ENCODE measurements around the gene GLCE.
"Not testable (repeated sequence)": the region's sequence is repeated elsewhere in the genome, so short reads cannot be mapped to it uniquely, and the experiment has no call there.

The GLCE gene

GRCh38 chr15:69275074-69275670, 114.7 kb downstream of the GLCE start:
- DNase-seq (ENCODE audit: low spot score), result no peak

GRCh38 chr15:69275933-69276560, 115.6 kb downstream of the GLCE start:
- DNase-seq (ENCODE audit: low spot score), result no peak

- DNase-seq (ENCODE audit: low spot score), result no peak
Measured at GRCh38 chr15:69277316-69277715, 116.9 kb downstream of the GLCE start.

- no peak for DNase-seq (ENCODE audit: low spot score)
Measured at GRCh38 chr15:69279636-69280035, 119.2 kb downstream of the GLCE start.

GRCh38 chr15:69280783-69281182, 120.3 kb downstream of the GLCE start:
- no peak for DNase-seq (ENCODE audit: low spot score)

GRCh38 chr15:69282104-69282743, 121.8 kb downstream of the GLCE start:
- DNase-seq (ENCODE audit: low spot score), result no peak

GRCh38 chr15:69285834-69286233, 125.4 kb downstream of the GLCE start:
- no peak for DNase-seq (ENCODE audit: low spot score)

- no peak for DNase-seq (ENCODE audit: low spot score)
Measured at GRCh38 chr15:69288011-69288410, 127.6 kb downstream of the GLCE start.

- DNase-seq (ENCODE audit: low spot score), result no peak
Measured at GRCh38 chr15:69288531-69289341, 128.3 kb downstream of the GLCE start.

GRCh38 chr15:69289342-69290146, 129.1 kb downstream of the GLCE start:
- no peak for DNase-seq (ENCODE audit: low spot score)

GRCh38 chr15:69290346-69291164, 130.1 kb downstream of the GLCE start:
- DNase-seq (ENCODE audit: low spot score), result no peak

- not testable (repeated sequence) for DNase-seq (ENCODE audit: low spot score)
Measured at GRCh38 chr15:69291651-69292050, 131.2 kb downstream of the GLCE start.

GRCh38 chr15:69292826-69293420, 132.5 kb downstream of the GLCE start:
- DNase-seq (ENCODE audit: low spot score), result no peak

- DNase-seq (ENCODE audit: low spot score), result no peak
Measured at GRCh38 chr15:69293741-69294615, 133.5 kb downstream of the GLCE start.

GRCh38 chr15:69296606-69297005, 136.2 kb downstream of the GLCE start:
- no peak for DNase-seq (ENCODE audit: low spot score)

GRCh38 chr15:69297642-69298353, 137.4 kb downstream of the GLCE start:
- DNase-seq (ENCODE audit: low spot score), result no peak

- DNase-seq (ENCODE audit: low spot score), result no peak
Measured at GRCh38 chr15:69298354-69298696, 137.9 kb downstream of the GLCE start.

GRCh38 chr15:69298697-69299441, 138.4 kb downstream of the GLCE start, which contains the start of gene PAQR5:
TSS of gene PAQR5 (plus strand) at chr15:69298912. CDS start at chr15:69360081, 61,169 bp downstream.
- DNase-seq (ENCODE audit: low spot score), result peak; percentile 11

All from RKO (cell line).